ENCODE measurements around the gene FRMD4B. TPM values are rescaled to one million over a fixed set of nuclear protein-coding genes. Genes with fewer than 3 reads are reported as not detected.

Gene FRMD4B
- total and polyA plus RNA-seq, 10 of the 15 experiments (the other 5 are each of a cell fraction or from before 2014, with no cell fraction given): 3.9 to 11.4 (median 8.0) TPM

GRCh38 chr3:69244039-69244438 is 141.8 kb downstream of the FRMD4B start:
- FAIRE-seq (no peak), DNase-seq (ENCODE audit: low read depth, low spot score) (no peak), ATAC-seq (no peak)
- RAD21 ChIA-PET (ENCODE audit: unreplicated experiment): interaction anchor here (0.7 to 5.0 kb wide), 5 partner anchors 41 to 124 kb away, joined by 3 to 38 read pairs (median 4); no protein-coding TSS in a partner anchor
- CTCF ChIA-PET: interaction anchor here (1.0 to 6.0 kb wide), 4 partner anchors 38 to 197 kb away, joined by 3 to 37 read pairs (median 6); no protein-coding TSS in a partner anchor
- no TSS peak for BruUV-seq (replicated peaks)
- Histone ChIP-seq H3K4me1 (ENCODE audit: control insufficient read depth, insufficient read depth, low read length) (peaks cover 21% of the 10 kb centered on the region), H3K27me3 (replicated peaks in 1 of 2; ENCODE audit: control insufficient read depth in 2 of 2, insufficient read depth in 2 of 2, low read length in 1 of 2) (no peaks in the 10 kb centered on the region), H4K20me1 (ENCODE audit: control insufficient read depth, insufficient read depth) (no peaks in the 10 kb centered on the region), H2AFZ (ENCODE audit: control insufficient read depth, low read depth, low read length) (no peak overlapping the region), H3K4me3 (no peak overlapping the region), H3K4me2 (ENCODE audit: control insufficient read depth, insufficient read depth) (no peak overlapping the region), H3K9me3 (replicated peaks; ENCODE audit: control insufficient read depth, insufficient read depth, low read length) (no peaks in the 10 kb centered on the region), H3K27ac (ENCODE audit: control insufficient read depth, insufficient read depth) (no peak overlapping the region), H3K36me3 (ENCODE audit: control insufficient read depth in 2 of 2, insufficient read depth in 2 of 2, low read length in 1 of 2) (no peaks in the 10 kb centered on the region), H3K9ac (ENCODE audit: control insufficient read depth, insufficient read depth, low read length) (no peak overlapping the region), H3K79me2 (ENCODE audit: control insufficient read depth, insufficient read depth, low read length) (no peaks in the 10 kb centered on the region)
- intact Hi-C loops (cut with micrococcal nuclease; ENCODE audit: unreplicated experiment) (loop anchor here (5.0 kb wide), 2 partner anchors 42 to 43 kb away; no protein-coding TSS in a partner anchor), in situ Hi-C loops (cut with MboI) (no loop called here)
- POLR2A ChIA-PET: no interaction called here
- SMC1A ChIA-PET (ENCODE audit: uncharacterized antibody, unreplicated experiment): interaction anchor here (0.7 to 12.9 kb wide), 11 partner anchors 13 to 123 kb away, joined by 3 to 98 read pairs (median 4); no protein-coding TSS in a partner anchor
- WGBS (ENCODE audit: insufficient coverage, insufficient replicate concordance, low lambda C conversion rate, missing lambda C conversion rate): 82% methylated on average over 2 of the region's 2 CpGs
- no peak for TF ChIP-seq ZBTB4 (CRISPR knock-in tag; IDR thresholded peaks at IDR 0.05)
- TF ChIP-seq, protein P1, sequence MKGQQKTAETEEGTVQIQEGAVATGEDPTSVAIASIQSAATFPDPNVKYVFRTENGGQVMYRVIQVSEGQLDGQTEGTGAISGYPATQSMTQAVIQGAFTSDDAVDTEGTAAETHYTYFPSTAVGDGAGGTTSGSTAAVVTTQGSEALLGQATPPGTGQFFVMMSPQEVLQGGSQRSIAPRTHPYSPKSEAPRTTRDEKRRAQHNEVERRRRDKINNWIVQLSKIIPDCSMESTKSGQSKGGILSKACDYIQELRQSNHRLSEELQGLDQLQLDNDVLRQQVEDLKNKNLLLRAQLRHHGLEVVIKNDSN (IDR thresholded peaks at IDR 0.05; ENCODE audit: borderline replicate concordance, extremely low read length, insufficient read depth, low read depth, low read length): no peak
- TF ChIP-seq E4F1 (IDR thresholded peaks at IDR 0.05; ENCODE audit: borderline replicate concordance, partially characterized antibody): no peak
- TF ChIP-seq IKZF2 (IDR thresholded peaks at IDR 0.05): no peak
- TF ChIP-seq SIX5 (IDR thresholded peaks at IDR 0.05; ENCODE audit: low read depth, low read length, severe bottlenecking): no peak
- no peak for TF ChIP-seq WRNIP1 (IDR thresholded peaks at IDR 0.05; ENCODE audit: borderline replicate concordance, low read depth, low read length)
- no peak for TF ChIP-seq CBX5 (IDR thresholded peaks at IDR 0.05; ENCODE audit: low read depth)
- no peak for TF ChIP-seq ZZZ3 (IDR thresholded peaks at IDR 0.05; ENCODE audit: control insufficient read depth, insufficient read length, low read depth)
- no peak for TF ChIP-seq BHLHE40 (IDR thresholded peaks at IDR 0.05; ENCODE audit: borderline replicate concordance in 1 of 2, low read depth in 2 of 2, low read length in 1 of 2)
- no peak for TF ChIP-seq PAX8 (IDR thresholded peaks at IDR 0.05)
- TF ChIP-seq IRF3 (IDR thresholded peaks at IDR 0.05): no peak
- no peak for TF ChIP-seq NR2F1 (conservative IDR thresholded peaks at IDR 0.05)
- no peak for TF ChIP-seq NFYA (IDR thresholded peaks at IDR 0.05; ENCODE audit: borderline replicate concordance, low read depth, low read length)
- no peak for TF ChIP-seq TCF3 (IDR thresholded peaks at IDR 0.05; ENCODE audit: borderline replicate concordance, insufficient read depth, low read depth, low read length)
- TF ChIP-seq SREBF2 (IDR thresholded peaks at IDR 0.05; ENCODE audit: low read length): no peak
- no peak for TF ChIP-seq ZNF384 (IDR thresholded peaks at IDR 0.05; ENCODE audit: borderline replicate concordance, low read depth, low read length)
